Stimulated activated naive CD8-positive, alpha-beta T cell treated with anti-CD3 and anti-CD28 coated beads, Interleukin-15, amount 100 ng/mL, for 72 hours (primary cell): ENCODE results near the gene COL18A1.

Experiments used
- ATAC-seq: fragments of 150-1000 bp; cut with Tn5 transposase; 2 replicates; pipeline ENCODE4 v1.10.0; 2021; ENCODE audit warnings: mild to moderate bottlenecking, moderate library complexity
- DNase-seq, 2 donors: peaks; one replicate each; pipeline ENCODE4 v3.0.0; 2021 to 2022
- H3K27ac Mint-ChIP-seq, 2 donors: one replicate each; pipeline ENCODE4 v1.8.0; 2022; ENCODE audit warnings: mild to moderate bottlenecking in 2 of 2, mixed read lengths in 2 of 2, moderate library complexity in 2 of 2
- H3K27me3 Mint-ChIP-seq: one replicate; pipeline ENCODE4 v1.8.0; 2022; ENCODE audit warnings: mixed read lengths
- H3K4me1 Mint-ChIP-seq: one replicate; pipeline ENCODE4 v1.8.0; 2022; ENCODE audit warnings: mild to moderate bottlenecking, mixed read lengths
- H3K4me3 Mint-ChIP-seq, 2 donors: one replicate each; pipeline ENCODE4 v1.8.0; 2022; ENCODE audit warnings: mild to moderate bottlenecking in 2 of 2, mixed read lengths in 2 of 2, moderate library complexity in 1 of 2
- H3K9me3 Mint-ChIP-seq, 2 donors: one replicate each; pipeline ENCODE4 v1.8.0; 2022; ENCODE audit warnings: mixed read lengths in 2 of 2

The COL18A1 gene

DNA sequence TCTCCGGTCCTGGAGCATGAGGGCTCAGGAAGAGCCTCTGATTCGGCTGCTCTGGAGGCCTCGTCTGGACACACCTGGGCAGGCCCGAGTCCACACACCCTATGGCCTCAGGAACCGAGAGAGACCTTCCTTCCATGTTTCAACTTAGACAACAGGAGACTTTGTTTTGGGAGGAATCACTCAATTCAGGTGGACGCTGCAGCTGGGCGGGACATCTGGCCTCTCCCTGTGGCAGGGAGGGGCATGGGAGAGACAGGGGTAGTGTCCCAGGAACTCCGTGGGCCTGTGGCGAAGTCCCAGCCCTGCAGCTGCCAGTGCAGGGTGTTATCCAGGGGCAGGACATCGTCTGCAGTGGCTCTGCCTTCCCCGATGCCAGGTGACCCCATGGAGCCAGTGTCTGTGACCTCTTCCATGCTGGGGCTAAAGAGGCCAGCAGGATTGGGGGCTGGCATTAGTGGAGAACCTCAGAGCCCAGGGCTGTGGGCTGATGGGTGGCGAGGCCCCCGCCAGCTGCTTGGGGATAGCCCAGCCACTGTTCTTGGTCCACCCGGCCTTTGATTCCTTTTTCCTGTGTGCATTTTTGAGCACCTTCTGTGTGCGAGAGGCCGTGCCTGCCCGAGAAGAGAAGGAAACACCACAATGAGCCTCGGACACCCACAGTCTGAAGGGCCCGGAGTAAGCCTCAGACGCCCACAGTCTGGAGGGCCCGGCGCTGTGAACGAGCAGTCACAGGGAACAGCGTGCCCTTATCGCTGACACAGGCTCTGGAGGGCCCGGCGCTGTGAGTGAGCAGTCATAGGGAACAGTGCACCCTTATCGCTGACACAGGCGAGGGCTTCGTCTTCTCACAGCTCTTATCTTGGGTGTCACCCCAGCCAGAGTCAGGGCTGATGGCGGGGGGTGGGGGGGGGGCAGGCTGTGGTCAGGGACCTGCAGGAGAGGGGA, 6.2 kb downstream of the COL18A1 start:
- no peak overlapping the region for H3K4me3 Mint-ChIP-seq
- H3K4me1 Mint-ChIP-seq, result peaks cover 8% of the 10 kb centered on the region
- ATAC-seq, result no peak
- H3K9me3 Mint-ChIP-seq, result no peaks in the 10 kb centered on the region
- H3K27me3 Mint-ChIP-seq, result peaks cover 51% of the 10 kb centered on the region
- no peak overlapping the region for H3K27ac Mint-ChIP-seq
- DNase-seq, result no peak

DNA sequence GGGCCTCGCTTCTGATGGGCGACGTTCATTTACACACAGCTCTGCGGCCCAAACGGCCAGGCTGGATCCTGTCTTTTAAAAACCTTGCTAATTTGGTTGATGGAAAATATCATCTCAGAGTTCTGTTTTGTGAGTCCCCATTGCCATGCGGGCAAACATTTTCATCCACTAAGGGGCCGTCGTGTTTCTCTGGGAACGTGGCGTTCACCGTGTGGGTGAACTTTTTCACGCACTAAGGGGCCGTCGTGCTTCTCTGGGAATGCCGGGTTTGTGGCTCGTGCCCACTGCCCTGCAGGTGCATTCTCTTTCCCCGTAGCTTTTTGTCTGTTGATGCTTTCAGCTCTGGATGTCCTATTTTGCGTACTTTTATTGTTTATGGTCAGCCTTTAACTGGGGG, 6.8 kb downstream of the COL18A1 start:
- H3K27ac Mint-ChIP-seq, result no peak overlapping the region
- H3K9me3 Mint-ChIP-seq, result no peaks in the 10 kb centered on the region
- DNase-seq, result no peak
- H3K27me3 Mint-ChIP-seq, result peaks cover 45% of the 10 kb centered on the region
- no peak overlapping the region for H3K4me3 Mint-ChIP-seq
- H3K4me1 Mint-ChIP-seq, result peaks cover 1% of the 10 kb centered on the region
- ATAC-seq, result no peak

DNA sequence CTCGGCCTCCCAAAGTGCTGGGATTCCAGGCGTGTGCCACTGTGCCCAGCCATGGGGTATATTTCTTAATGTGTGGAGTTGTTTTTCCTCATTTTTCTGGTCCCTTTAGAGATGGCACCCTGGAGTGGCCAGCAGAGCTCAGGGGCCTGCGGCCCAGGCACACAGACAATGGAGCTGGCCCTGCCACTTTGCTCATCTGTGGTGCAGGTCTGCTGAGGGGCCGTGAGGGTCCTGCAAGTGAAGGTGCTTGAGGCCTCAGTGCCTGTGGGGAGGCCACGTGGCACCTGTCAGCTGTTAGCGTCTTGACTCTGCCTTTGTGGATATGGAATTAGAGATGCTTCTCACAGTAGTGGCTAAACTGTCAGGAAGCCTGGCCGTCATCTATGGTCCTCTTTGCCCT, 7.5 kb downstream of the COL18A1 start:
- Mint-ChIP-seq H3K27me3 (peaks cover 38% of the 10 kb centered on the region), H3K9me3 (no peaks in the 10 kb centered on the region), H3K27ac (peak overlapping the region in 1 of 2 donors; percentile 75), H3K4me3 (no peak overlapping the region), H3K4me1 (no peaks in the 10 kb centered on the region)
- DNase-seq (no peak), ATAC-seq (no peak)

DNA sequence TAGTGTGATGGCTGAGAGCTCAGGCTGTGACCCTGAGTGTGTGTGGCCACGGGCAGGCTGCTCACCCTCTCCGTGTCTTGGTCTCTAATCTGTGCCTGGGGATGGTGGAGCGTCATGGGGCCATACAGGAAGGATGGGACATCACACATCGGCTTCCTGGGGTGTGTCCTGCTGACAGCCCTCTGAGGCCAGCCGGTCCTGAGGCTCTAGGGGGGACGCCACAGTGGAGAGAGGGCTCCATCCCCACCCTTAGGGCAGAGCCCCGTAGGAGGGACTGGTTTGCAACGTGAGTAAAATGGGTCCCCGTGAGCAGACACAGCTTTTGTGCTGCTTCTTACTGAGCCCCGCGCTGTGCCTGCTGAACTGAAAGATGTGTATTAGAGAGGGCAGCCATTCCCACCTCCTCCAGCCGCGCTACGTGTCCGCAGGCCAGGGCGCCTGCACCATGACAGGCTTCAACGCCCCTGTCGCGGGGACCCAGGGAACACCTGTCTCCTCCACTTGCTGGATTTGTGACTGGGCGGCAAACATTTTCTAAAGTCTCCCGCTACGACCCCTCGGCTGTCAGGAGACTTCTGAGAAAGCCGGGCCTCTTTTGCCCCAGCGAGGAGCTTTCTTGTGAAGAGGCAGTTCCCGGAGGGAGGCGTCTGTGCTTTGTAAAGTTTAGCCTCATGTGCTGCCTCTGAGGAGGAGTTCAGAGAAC, 8.1 kb downstream of the COL18A1 start:
- ATAC-seq (no peak), DNase-seq (no peak)
- no peaks in the 10 kb centered on the region for H3K4me1 Mint-ChIP-seq
- H3K9me3 Mint-ChIP-seq, result no peaks in the 10 kb centered on the region
- no peak overlapping the region for H3K4me3 Mint-ChIP-seq
- H3K27me3 Mint-ChIP-seq, result peaks cover 32% of the 10 kb centered on the region
- no peak overlapping the region for H3K27ac Mint-ChIP-seq

DNA sequence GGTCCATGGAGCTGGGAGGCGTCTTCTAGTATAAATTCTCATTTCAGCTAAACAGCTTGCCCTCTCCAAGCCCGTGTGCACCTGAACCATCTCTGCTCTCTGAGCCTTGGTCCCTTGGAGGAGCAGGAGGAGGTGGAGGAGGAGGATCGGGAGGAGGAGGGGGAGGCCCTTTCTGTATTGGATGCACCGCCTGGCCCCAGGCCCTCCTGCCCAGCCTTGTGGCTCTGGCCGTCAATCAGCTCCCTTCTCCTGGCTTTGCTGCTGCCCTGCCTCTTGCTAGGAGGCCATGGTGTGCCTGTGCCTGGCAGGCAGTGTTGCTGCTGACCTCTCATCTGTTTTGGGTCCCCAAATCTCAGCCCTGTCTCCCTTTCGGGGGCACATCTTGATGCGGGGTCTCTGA, 9.0 kb downstream of the COL18A1 start:
- ATAC-seq (no peak), DNase-seq (no peak)
- Mint-ChIP-seq H3K27ac (no peak overlapping the region), H3K4me1 (no peaks in the 10 kb centered on the region), H3K27me3 (peaks cover 23% of the 10 kb centered on the region), H3K4me3 (no peak overlapping the region), H3K9me3 (no peaks in the 10 kb centered on the region)

DNA sequence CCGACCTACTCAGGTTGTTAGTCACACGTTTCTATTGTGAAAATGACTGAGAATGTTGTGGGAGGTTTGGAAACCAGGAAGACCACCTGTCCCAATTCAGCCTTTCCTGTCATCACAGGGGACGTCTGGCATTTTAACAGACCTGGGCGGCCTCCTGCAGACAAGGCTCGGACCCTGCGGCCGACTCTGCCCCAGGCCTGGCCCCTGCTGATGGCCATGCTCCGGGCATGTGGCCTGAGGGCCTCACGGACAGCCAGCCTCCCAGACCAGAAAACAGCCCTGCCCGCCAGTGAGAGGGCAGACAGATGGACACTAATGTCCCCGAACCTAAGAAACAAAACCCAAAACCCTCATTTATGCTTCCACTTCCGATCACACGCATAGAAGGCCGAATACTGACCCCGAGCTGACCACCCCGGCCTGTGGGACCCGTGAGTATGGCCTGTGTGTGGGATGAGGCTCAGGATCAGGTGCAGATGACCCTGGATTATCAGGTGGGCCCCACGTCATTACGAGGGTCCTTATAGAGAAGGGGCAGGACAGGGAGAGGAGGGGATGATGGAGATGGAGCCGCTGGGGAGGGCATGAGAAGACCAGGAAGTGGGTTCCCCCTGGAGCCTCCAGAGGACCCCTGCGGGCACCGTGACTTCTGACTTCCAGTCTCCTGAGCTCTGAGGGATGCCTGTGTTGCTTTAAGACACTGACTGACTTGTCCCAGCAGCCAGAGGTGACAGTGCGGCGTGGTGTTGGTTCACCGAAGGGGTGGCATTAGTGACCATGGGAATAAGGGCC, 9.6 kb downstream of the COL18A1 start:
- Mint-ChIP-seq H3K27me3 (peaks cover 17% of the 10 kb centered on the region), H3K4me1 (no peaks in the 10 kb centered on the region), H3K27ac (no peak overlapping the region), H3K4me3 (no peak overlapping the region), H3K9me3 (no peaks in the 10 kb centered on the region)
- ATAC-seq (no peak), DNase-seq (no peak)

DNA sequence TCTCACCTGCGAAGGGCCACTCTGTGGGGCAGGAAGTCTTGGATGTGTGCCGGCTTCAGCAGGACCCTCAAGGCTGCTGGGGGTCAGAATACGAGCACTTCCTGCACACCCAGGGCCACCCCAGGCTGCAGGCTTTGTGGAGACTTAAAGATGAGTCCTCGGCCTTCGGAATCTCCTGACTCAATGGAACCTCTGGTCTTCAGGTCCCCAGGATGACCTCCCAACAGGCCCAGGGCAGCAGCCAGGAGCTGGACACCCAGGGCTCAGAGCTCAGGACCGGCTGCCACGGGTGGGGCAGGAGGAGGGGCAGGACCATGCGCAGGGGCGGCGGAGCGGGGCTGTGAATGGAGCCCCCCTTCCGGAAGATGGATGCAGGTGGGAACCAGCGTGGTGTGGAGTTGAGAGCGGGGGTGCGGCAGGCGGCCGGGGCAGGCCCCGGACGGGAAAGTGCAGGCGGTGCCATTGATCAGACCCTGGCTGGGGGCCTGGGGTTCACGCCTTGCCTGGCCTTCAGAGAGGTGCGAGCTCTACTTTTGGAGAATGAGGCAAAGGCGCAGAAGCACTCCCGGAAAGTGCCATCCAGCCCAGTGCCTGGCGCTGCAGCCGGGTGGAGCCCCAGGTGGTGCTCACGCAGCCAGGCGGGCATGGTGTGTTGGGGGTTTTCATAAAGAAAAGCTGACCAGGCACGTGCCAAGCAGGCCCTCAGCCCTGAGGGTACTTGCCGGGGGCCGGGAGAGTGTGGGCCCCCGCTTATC, 10.4 kb downstream of the COL18A1 start:
- H3K27ac Mint-ChIP-seq, result no peak overlapping the region
- ATAC-seq (no peak), DNase-seq (no peak)
- H3K4me3 Mint-ChIP-seq, result no peak overlapping the region
- no peaks in the 10 kb centered on the region for H3K4me1 Mint-ChIP-seq
- peaks cover 9% of the 10 kb centered on the region for H3K27me3 Mint-ChIP-seq
- H3K9me3 Mint-ChIP-seq, result no peaks in the 10 kb centered on the region

DNA sequence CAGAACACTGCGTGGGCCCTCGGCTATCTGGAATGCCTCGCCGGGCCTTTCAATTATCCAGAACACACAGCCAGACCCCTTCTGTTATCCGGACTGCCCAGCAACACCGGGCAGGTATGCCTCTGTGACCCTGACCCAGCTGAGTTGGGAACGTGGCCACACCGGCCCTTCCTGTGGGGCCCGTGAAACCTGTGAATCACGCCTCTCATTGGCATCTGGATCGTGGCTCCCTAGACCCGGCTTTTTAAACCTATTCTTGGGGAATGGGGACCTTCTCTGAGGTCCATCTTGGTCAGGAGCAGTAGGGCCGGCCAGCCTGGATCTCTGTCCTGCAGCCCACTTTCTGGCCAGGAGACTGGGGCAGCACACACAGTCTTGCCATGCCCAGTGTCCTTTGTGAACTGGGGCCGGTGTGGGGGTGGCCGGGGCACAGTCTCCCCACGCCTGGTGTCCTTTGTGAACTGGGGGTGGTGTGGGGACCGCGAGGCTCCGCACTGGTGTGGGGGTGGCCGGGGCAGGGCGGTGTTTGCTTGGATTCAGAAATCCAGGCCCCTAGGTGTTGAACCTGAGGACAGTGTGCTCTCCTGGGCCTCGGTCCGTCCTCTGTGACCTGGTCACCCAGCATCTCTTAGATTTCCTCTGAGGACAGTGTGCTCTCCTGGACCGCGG, 11.1 kb downstream of the COL18A1 start:
- H3K4me1 Mint-ChIP-seq, result no peaks in the 10 kb centered on the region
- DNase-seq (no peak), ATAC-seq (peak; percentile 39)
- no peak overlapping the region for H3K4me3 Mint-ChIP-seq
- no peaks in the 10 kb centered on the region for H3K9me3 Mint-ChIP-seq
- peaks cover 2% of the 10 kb centered on the region for H3K27me3 Mint-ChIP-seq
- no peak overlapping the region for H3K27ac Mint-ChIP-seq

DNA sequence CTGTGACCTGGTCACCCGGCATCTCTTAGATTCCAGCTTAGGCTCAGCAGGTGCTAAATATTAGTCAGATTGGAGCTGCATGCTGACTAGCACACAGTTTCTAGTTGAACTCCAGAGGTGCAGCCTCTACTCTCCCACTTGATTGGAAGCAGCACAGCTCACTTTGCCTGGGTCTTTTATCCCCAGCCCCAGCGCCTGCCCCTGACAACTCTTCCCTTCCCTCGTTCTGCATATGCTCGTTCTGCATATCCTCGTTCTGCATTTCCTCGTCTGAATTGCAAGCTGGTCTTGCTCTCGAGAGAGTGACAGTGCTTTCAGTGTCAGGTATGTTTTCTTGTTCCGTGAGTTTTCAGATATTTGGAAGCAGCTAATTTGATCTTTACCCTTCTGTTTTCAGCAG, 11.7 kb downstream of the COL18A1 start:
- Mint-ChIP-seq H3K27ac (no peak overlapping the region), H3K4me1 (no peaks in the 10 kb centered on the region), H3K27me3 (no peaks in the 10 kb centered on the region), H3K9me3 (no peaks in the 10 kb centered on the region), H3K4me3 (no peak overlapping the region)
- DNase-seq (no peak), ATAC-seq (no peak)

DNA sequence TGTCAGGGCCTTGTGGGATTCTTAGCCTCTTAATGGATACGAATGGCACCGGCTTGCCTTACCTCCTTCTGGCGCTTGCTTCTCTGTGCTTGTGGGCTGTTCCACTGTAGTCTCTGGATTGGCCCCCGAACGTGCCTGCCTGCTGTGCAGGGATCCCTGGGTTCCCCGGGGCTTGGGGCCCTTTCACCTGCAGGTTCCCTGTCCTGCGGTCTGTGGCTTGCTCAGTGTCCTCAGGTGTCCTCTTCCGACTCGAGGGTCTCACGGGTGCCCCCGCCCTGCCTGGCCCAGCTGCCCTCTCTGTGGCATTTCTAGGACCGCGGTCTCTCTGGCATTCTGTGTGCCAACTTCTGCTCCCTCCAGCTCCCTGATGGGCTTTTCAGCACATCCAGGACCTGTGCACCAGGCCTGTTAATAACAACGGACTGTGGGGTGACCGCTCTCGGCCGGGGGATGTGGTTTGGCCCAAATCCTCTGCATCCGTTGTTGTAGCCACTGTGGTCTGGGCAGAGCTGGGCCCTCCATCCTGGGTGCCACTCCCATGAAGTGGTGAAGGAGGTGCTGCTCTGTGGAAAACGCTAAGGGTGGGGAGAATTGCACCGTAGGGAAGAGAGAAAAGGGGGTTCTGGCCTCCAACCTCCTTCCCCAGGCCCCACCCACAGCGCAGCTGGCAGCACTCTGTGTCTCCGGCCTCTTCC, 12.4 kb downstream of the COL18A1 start:
- DNase-seq, result no peak
- no peak overlapping the region for H3K27ac Mint-ChIP-seq
- ATAC-seq, result no peak
- no peaks in the 10 kb centered on the region for H3K9me3 Mint-ChIP-seq
- no peak overlapping the region for H3K4me3 Mint-ChIP-seq
- no peaks in the 10 kb centered on the region for H3K4me1 Mint-ChIP-seq
- H3K27me3 Mint-ChIP-seq, result no peaks in the 10 kb centered on the region

DNA sequence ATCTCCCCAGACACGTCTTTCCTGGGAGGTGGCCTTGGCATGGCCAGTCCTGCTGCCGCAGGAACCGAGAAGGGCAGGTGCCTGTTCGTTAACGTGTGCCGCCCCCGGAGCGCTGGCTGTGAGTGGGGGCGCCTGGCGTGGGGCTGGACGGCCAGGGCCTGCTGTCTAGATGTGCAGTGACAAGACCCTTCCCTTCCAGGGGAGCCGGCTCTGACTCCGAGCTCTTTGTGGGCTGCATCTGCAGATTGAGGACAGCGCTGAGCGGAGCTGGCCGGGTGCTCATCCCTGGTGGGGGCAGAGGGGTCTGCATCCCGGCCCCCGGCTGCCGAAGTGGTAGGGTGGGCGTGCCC, 13.0 kb downstream of the COL18A1 start:
- Mint-ChIP-seq H3K4me1 (no peaks in the 10 kb centered on the region), H3K27me3 (no peaks in the 10 kb centered on the region), H3K9me3 (no peaks in the 10 kb centered on the region), H3K27ac (no peak overlapping the region), H3K4me3 (no peak overlapping the region)
- no peak for ATAC-seq
- no peak for DNase-seq

DNA sequence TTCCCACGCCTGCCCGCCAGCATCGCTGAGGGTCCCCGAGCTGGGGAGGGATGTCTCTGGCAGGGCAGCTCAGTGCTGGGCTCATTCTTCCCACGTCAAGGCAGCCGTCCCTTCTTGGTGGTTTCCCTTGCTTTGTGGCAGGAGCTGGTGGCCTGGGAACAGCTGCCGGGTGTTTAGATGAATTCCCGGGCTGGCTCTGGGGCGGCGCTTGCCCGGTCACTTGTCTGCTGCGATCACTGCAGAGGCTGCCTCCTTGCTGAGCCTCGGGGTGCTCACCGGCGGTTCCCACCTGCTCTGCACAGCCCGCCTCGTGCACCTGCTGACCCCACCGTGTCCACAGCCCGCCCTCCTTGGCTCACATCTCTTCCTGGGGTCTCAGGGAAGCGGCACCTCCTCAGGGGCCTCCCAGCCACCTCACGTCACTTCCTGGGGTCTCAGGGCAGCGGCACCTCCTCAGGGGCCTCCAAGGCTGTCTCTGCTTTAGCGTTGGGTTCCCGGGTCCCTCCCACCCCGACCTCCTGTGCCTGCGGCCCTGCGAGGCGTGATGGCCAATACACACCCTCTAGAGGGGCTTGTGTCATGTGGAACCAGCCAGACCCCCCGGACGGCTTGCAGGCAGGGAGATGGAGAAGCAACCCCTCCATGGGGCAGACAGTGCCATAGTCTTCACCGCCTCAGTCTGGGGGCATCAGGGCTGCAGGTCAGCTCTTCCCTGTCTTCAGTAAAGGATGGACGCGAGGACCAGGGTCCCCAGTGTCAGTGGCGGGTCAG, 13.5 kb downstream of the COL18A1 start:
- no peak overlapping the region for H3K4me3 Mint-ChIP-seq
- H3K9me3 Mint-ChIP-seq, result no peaks in the 10 kb centered on the region
- DNase-seq (no peak), ATAC-seq (no peak)
- H3K4me1 Mint-ChIP-seq, result no peaks in the 10 kb centered on the region
- H3K27ac Mint-ChIP-seq, result no peak overlapping the region
- no peaks in the 10 kb centered on the region for H3K27me3 Mint-ChIP-seq

DNA sequence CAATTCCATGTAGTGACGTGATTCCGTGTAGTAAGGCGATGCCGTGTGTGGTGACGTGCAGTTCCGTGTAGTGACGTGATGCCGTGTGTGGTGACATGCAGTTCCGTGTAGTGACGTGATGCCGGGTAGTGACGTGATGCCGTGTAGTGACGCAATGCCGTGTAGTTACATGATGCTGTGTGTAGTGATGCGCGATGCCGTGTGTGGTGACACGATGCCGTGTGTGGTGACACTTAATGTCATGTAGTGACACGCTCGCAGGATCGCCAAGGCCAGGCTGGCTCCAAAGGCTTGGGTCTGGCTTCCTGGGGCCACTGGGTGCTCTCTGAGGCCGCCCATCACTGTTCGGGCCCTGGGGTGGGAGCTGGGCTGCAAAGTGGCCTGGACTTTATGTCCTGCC, 14.2 kb downstream of the COL18A1 start:
- Mint-ChIP-seq H3K27me3 (no peaks in the 10 kb centered on the region), H3K4me3 (no peak overlapping the region), H3K4me1 (no peaks in the 10 kb centered on the region), H3K27ac (no peak overlapping the region), H3K9me3 (no peaks in the 10 kb centered on the region)
- no peak for DNase-seq
- ATAC-seq, result no peak
